CD8-positive, alpha-beta memory T cell (primary cell): ENCODE results near the gene SDSL. TPM values are rescaled to one million over a fixed set of nuclear protein-coding genes. Genes with fewer than 3 reads are reported as not detected.

Experiments used
- CTCF ChIA-PET: fragments of 350-600 bp; sonication (Branson Sonifier 250); formaldehyde crosslinking; loops from one replicate; lab custom pipeline; 2021; ENCODE audit warnings: antibody characterized with exemption; lab: Charles Lee
- POLR2A ChIA-PET: fragments of 350-600 bp; sonication (Branson Sonifier 250); formaldehyde crosslinking; loops from one replicate; lab custom pipeline; 2021; ENCODE audit warnings: antibody characterized with exemption; lab: Charles Lee
- DNase-seq, 5 donors: peaks; one replicate each; pipeline versions ENCODE4 v3.0.0 to v3.0.0-alpha.2; 2020 to 2022; ENCODE audit warnings: mixed read lengths in 1 of 5
- H3K27ac ChIP-seq: one replicate; pipeline ENCODE4 v1.7.0; 2013; ENCODE audit warnings: low read depth, mild to moderate bottlenecking, low read length, moderate library complexity
- H3K27me3 ChIP-seq: 2 replicates; pipeline ENCODE4 v1.7.0; 2013; ENCODE audit warnings: low read length, mild to moderate bottlenecking; ENCODE audit not compliant: insufficient read depth, poor library complexity, severe bottlenecking
- H3K36me3 ChIP-seq: 2 replicates; pipeline ENCODE4 v1.7.0; 2013; ENCODE audit warnings: mild to moderate bottlenecking, low read length, moderate library complexity; ENCODE audit not compliant: insufficient read depth
- H3K4me1 ChIP-seq: 2 replicates; pipeline ENCODE4 v1.7.0; 2013; ENCODE audit warnings: mild to moderate bottlenecking, low read length, moderate library complexity; ENCODE audit not compliant: insufficient read depth
- H3K4me3 ChIP-seq: 2 replicates; pipeline ENCODE4 v1.7.0; 2013; ENCODE audit warnings: mild to moderate bottlenecking, low read length
- H3K9me3 ChIP-seq: 2 replicates; pipeline ENCODE4 v1.7.0; 2013; ENCODE audit warnings: mild to moderate bottlenecking, low read length
- H3K27ac Mint-ChIP-seq, 8 donors: one replicate each; pipeline ENCODE4 v1.8.0; 2020 to 2021; ENCODE audit warnings: mixed read lengths in 8 of 8, mild to moderate bottlenecking in 6 of 8, inconsistent platforms in 3 of 8, moderate library complexity in 3 of 8
- H3K27me3 Mint-ChIP-seq, 2 donors: one replicate each; pipeline ENCODE4 v1.8.0; 2020 to 2021; ENCODE audit warnings: mixed read lengths in 2 of 2, mild to moderate bottlenecking in 1 of 2, moderate library complexity in 1 of 2
- H3K36me3 Mint-ChIP-seq, 3 donors: one replicate each; pipeline ENCODE4 v1.8.0; 2020 to 2021; ENCODE audit warnings: mixed read lengths in 3 of 3, inconsistent platforms in 1 of 3, mild to moderate bottlenecking in 1 of 3
- H3K4me1 Mint-ChIP-seq, 3 donors: one replicate each; pipeline ENCODE4 v1.8.0; 2020 to 2021; ENCODE audit warnings: mixed read lengths in 3 of 3, inconsistent platforms in 1 of 3, mild to moderate bottlenecking in 1 of 3
- H3K4me3 Mint-ChIP-seq, 7 donors: one replicate each; pipeline ENCODE4 v1.8.0; 2020 to 2021; ENCODE audit warnings: mixed read lengths in 7 of 7, mild to moderate bottlenecking in 6 of 7, moderate library complexity in 4 of 7, inconsistent platforms in 2 of 7
- H3K9me3 Mint-ChIP-seq, 5 donors: one replicate each; pipeline ENCODE4 v1.8.0; 2020 to 2022; ENCODE audit warnings: mixed read lengths in 5 of 5, mild to moderate bottlenecking in 3 of 5, moderate library complexity in 2 of 5, inconsistent platforms in 1 of 5
- polyA plus RNA-seq: library from polyadenylated mRNA; unstranded; fragments of 300-500 nt; fragmentation: Illumina TruSeq; gene quantifications from one replicate; pipeline ENCODE4 v1.2.3, GENCODE V29; 2021
- total RNA-seq, 2 experiments: library from RNA; stranded (reverse); gene quantifications; one replicate each; pipeline ENCODE4 v1.2.3, GENCODE V29; 2021

The SDSL gene
- total and polyA plus RNA-seq, 3 experiments from 2014 or later: 0.20 to 0.24 TPM; not detected in 1

DNA sequence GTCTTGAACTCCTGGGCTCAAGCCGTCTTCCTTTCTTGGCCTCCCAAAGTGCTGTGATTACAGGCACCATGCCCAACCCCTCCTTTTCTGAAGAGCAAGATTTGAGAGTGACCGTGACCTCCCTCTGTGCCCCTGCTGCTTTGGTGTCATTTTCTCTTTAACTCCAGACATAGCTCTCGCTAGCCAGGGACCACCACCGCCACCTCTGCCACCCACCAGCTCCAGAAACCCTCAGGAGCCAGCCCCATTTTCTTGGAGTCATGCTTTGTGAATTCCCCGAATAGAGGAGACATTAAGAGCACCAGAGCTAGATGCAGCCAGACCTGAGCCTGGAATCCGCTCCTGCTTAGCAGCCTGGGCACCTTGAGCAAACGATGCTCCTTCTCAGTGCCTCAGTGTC, 18.2 kb downstream of the SDSL start:
- Histone ChIP-seq H3K36me3 (no peaks in the 10 kb centered on the region), H3K27ac (no peak overlapping the region), H3K9me3 (no peaks in the 10 kb centered on the region), H3K4me3 (no peak overlapping the region), H3K4me1 (no peaks in the 10 kb centered on the region), H3K27me3 (no peaks in the 10 kb centered on the region)
- no peak overlapping the region for H3K4me3 Mint-ChIP-seq
- H3K27me3 Mint-ChIP-seq: peaks cover 12 to 25% of the 10 kb centered on the region in 2 donors
- CTCF ChIA-PET: no interaction called here
- POLR2A ChIA-PET: no interaction called here
- no peaks in the 10 kb centered on the region for H3K4me1 Mint-ChIP-seq
- no peaks in the 10 kb centered on the region for H3K36me3 Mint-ChIP-seq
- DNase-seq: no peak
- peaks cover 0 to 6% (median 0%) of the 10 kb centered on the region in 5 donors for H3K9me3 Mint-ChIP-seq
- H3K27ac Mint-ChIP-seq: no peak overlapping the region

DNA sequence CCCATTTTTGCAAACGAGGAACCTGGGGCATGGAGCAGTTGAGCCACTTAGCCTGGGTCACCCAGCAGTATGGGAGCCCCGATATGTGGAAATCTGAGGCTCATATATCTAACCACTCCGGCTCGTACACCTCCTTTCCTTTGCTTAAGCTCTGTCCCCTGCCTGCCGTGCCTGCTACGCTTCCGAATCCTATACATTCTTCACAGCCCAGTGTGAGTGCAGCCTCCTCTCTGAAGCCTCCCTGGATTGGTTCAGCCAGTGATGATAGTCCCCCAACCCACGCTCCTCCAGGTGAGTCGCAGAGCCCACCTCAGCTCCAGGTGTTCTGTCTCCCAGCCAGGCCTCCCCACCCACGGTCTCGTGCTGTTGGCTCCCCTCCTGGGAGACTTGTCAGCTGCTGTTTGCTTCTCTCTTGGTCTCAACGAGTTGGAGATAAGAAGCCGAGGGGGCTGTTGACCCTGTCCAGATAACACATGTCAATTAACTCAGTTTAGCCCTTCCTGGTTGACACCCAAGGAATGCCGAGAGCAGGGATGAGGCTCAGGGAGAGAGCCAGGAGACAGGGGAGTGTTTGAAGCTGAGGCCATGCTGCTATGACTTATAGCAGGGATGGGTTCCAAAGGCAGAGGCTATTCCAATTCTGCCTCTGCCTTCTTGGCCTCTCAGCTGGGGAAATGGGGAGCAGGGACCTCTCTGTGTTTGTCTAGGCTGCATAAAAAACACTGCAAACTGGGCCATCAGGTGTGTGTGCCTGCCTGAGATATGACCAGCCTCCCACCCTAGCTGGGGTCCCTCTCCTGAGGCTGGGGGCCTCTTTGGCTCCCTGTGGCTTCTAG, 19.0 kb downstream of the SDSL start:
- ChIA-PET CTCF (no interaction called here), POLR2A (no interaction called here)
- Histone ChIP-seq H3K9me3 (no peaks in the 10 kb centered on the region), H3K27me3 (no peaks in the 10 kb centered on the region), H3K27ac (no peak overlapping the region), H3K4me1 (no peaks in the 10 kb centered on the region), H3K36me3 (no peaks in the 10 kb centered on the region), H3K4me3 (no peak overlapping the region)
- no peak for DNase-seq
- no peaks in the 10 kb centered on the region for H3K4me1 Mint-ChIP-seq
- H3K27me3 Mint-ChIP-seq: peaks cover 17 to 31% of the 10 kb centered on the region in 2 donors
- no peak overlapping the region for H3K4me3 Mint-ChIP-seq
- no peaks in the 10 kb centered on the region for H3K36me3 Mint-ChIP-seq
- no peak overlapping the region for H3K27ac Mint-ChIP-seq
- peaks cover 0 to 6% (median 3%) of the 10 kb centered on the region in 5 donors for H3K9me3 Mint-ChIP-seq

DNA sequence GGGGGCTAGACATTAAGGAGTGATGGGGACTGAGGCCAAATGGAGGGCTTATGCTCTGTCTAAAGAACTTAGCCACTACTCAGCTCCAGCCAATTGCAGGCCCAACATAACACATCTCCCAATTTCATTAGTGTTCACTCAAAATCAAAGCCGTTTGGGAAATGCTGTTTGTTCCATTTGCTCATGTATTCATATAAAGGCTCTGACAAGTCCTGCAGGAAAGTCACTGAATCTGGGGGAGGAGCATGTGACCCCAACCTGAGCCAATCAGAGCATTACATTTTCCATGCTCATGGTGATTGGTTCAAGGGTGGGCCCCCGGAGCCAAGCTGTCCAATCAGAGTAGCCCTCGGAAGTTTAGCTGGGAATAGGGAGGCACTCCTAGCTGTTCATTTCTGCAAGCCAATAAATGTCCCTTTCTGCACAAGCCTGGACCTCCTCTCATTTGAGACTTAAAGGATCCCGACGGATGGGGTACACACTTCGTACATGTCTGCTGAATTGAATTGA, 20.9 kb downstream of the SDSL start:
- CTCF ChIA-PET: no interaction called here
- Mint-ChIP-seq H3K27ac (no peak overlapping the region), H3K36me3 (no peaks in the 10 kb centered on the region), H3K9me3 (peaks cover 0 to 8% (median 4%) of the 10 kb centered on the region in 5 donors), H3K27me3 (peaks cover 31 to 36% of the 10 kb centered on the region in 2 donors), H3K4me3 (no peak overlapping the region), H3K4me1 (no peaks in the 10 kb centered on the region)
- Histone ChIP-seq H3K4me1 (no peaks in the 10 kb centered on the region), H3K36me3 (no peaks in the 10 kb centered on the region), H3K27me3 (no peaks in the 10 kb centered on the region), H3K9me3 (no peaks in the 10 kb centered on the region), H3K4me3 (no peak overlapping the region), H3K27ac (no peak overlapping the region)
- POLR2A ChIA-PET: no interaction called here
- no peak for DNase-seq

DNA sequence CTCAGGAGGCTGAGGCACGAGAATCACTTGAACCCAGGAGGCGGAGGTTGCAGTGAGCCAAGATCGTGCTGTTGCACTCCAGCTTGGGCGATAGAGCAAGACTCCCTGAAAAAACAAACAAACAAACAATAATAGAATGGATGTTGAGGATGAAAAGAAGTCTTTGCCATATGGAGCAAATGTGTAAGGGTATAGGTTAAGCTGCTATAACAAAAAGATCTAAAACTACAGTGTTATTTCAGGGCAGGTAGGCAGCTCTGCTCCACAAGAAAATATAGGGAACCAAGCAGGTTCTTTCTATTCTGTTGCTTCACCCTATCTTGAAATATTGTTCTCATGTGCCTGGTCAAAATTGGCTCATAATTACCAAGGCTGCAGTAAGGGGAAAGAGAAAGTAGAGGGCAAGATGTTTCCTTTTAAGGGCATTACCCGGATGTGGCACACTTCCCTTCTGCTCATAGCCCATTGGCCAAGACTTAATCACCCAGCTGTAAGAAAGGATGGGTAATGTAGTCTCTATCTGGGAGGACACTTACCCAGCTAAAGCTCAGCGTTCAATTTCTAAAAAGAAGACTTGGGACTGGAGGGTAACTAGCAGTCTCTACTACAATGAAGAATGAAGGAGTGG, 23.5 kb downstream of the SDSL start:
- H3K9me3 ChIP-seq: no peaks in the 10 kb centered on the region
- no peaks in the 10 kb centered on the region for H3K36me3 ChIP-seq
- Mint-ChIP-seq H3K9me3 (peaks cover 0 to 8% (median 4%) of the 10 kb centered on the region in 5 donors), H3K27me3 (peaks cover 30 to 40% of the 10 kb centered on the region in 2 donors), H3K4me1 (no peaks in the 10 kb centered on the region), H3K36me3 (no peaks in the 10 kb centered on the region), H3K27ac (no peak overlapping the region), H3K4me3 (no peak overlapping the region)
- no peaks in the 10 kb centered on the region for H3K4me1 ChIP-seq
- ChIA-PET CTCF (interaction anchor here (1.4 kb wide), 1 partner anchor 11 kb away, joined by 3 read pairs; no protein-coding TSS in a partner anchor), POLR2A (no interaction called here)
- H3K27me3 ChIP-seq: no peaks in the 10 kb centered on the region
- no peak overlapping the region for H3K27ac ChIP-seq
- no peak for DNase-seq
- H3K4me3 ChIP-seq: no peak overlapping the region

DNA sequence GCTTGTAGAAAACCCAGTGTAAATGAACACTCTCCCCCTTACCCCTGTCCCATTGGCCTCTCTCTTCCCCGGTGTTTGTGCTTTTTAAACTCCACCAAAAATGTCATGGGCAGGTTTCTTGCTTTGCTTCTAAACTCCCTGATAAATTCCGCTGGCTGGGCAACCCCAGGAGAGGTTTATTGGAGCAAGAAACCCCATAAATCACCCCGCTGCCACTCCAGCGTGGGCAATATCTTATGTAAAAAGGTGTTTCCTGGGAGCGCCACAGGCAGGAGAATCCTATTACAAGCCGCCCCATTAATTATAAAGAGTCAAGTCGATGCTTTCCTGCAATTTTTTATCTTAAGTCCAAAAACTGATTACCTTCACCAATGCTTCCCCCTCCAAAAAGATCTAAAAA, 26.7 kb downstream of the SDSL start:
- H3K9me3 Mint-ChIP-seq: peaks cover 0 to 8% (median 4%) of the 10 kb centered on the region in 5 donors
- H3K27ac Mint-ChIP-seq: no peak overlapping the region
- H3K36me3 Mint-ChIP-seq: no peaks in the 10 kb centered on the region
- H3K27me3 Mint-ChIP-seq: peaks cover 20 to 39% of the 10 kb centered on the region in 2 donors
- Histone ChIP-seq H3K9me3 (no peaks in the 10 kb centered on the region), H3K36me3 (no peaks in the 10 kb centered on the region), H3K27ac (no peak overlapping the region), H3K4me3 (no peak overlapping the region), H3K4me1 (no peaks in the 10 kb centered on the region), H3K27me3 (no peaks in the 10 kb centered on the region)
- POLR2A ChIA-PET: no interaction called here
- CTCF ChIA-PET: no interaction called here
- H3K4me1 Mint-ChIP-seq: no peaks in the 10 kb centered on the region
- no peak overlapping the region for H3K4me3 Mint-ChIP-seq
- DNase-seq: no peak

DNA sequence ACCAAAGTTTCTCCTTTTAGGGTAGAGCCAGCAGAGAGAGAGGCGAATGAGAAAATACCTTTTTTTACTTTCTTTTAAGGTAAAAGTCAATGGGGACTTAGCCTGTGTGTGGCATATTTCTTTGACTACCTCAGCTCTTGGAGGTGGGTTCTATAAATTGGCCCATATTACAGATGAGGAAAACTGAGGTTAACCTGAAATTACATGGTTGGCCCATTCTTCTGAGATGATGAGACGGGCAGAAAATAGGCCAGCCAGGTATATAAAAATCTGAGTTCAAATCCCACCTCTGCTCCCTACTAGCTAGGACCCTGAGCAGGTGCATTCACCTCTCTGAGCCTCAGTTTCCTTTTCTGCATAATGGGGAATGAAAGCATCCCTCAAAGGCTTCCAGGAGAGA, 27.1 kb downstream of the SDSL start:
- Mint-ChIP-seq H3K4me1 (no peaks in the 10 kb centered on the region), H3K9me3 (peaks cover 0 to 8% (median 4%) of the 10 kb centered on the region in 5 donors), H3K4me3 (no peak overlapping the region), H3K36me3 (no peaks in the 10 kb centered on the region), H3K27ac (no peak overlapping the region), H3K27me3 (peaks cover 16 to 39% of the 10 kb centered on the region in 2 donors)
- H3K36me3 ChIP-seq: no peaks in the 10 kb centered on the region
- ChIA-PET CTCF (no interaction called here), POLR2A (no interaction called here)
- DNase-seq: no peak
- H3K4me3 ChIP-seq: no peak overlapping the region
- no peaks in the 10 kb centered on the region for H3K27me3 ChIP-seq
- no peaks in the 10 kb centered on the region for H3K9me3 ChIP-seq
- H3K27ac ChIP-seq: no peak overlapping the region
- H3K4me1 ChIP-seq: no peaks in the 10 kb centered on the region

DNA sequence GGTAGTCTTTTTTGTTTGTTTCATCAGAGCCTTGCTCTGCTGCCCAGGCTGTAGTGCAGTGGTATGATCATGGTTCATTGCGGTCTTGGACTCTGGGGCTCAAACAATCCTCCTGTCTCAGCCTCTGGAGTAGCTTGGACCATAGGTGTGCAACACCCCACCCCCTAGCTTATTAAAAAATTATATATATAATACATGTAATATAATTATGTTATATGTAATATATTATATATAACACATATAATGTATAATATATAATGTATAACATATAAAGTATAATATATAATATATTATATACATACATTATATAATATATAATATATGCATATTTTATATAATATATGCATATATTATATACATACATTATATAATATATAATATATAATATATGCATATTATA, 27.7 kb downstream of the SDSL start:
- CTCF ChIA-PET: no interaction called here
- POLR2A ChIA-PET: no interaction called here
- Histone ChIP-seq H3K36me3 (no peaks in the 10 kb centered on the region), H3K27me3 (no peaks in the 10 kb centered on the region), H3K27ac (no peak overlapping the region), H3K9me3 (no peaks in the 10 kb centered on the region), H3K4me1 (no peaks in the 10 kb centered on the region), H3K4me3 (no peak overlapping the region)
- no peak overlapping the region for H3K4me3 Mint-ChIP-seq
- DNase-seq: no peak
- no peaks in the 10 kb centered on the region for H3K4me1 Mint-ChIP-seq
- peaks cover 0 to 7% (median 4%) of the 10 kb centered on the region in 5 donors for H3K9me3 Mint-ChIP-seq
- H3K27ac Mint-ChIP-seq: no peak overlapping the region
- H3K27me3 Mint-ChIP-seq: peaks cover 15 to 38% of the 10 kb centered on the region in 2 donors
- H3K36me3 Mint-ChIP-seq: no peaks in the 10 kb centered on the region

DNA sequence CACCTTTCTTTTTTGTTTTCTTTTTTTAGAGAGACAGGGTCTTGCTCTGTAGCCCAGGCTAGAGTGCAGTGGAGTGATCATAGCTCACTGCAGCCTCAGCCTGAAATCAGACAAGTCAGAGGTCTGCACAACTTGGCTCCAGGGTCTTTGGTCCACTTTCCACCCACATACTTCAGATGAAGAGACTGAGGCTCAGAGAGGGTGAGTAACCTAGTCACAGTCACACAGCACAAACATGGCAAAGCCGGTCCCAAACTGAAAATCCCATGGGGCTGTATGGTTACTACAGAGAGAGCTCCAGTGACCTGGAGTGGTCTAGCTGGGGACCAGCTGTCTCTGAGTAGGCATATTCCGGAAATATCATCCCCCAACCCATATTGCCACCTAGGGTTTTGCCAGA, 30.3 kb downstream of the SDSL start:
- no peak for DNase-seq
- Mint-ChIP-seq H3K36me3 (no peaks in the 10 kb centered on the region), H3K27me3 (peaks cover 4 to 30% of the 10 kb centered on the region in 2 donors), H3K4me1 (no peaks in the 10 kb centered on the region), H3K4me3 (no peak overlapping the region), H3K9me3 (no peaks in the 10 kb centered on the region), H3K27ac (no peak overlapping the region)
- Histone ChIP-seq H3K36me3 (no peaks in the 10 kb centered on the region), H3K9me3 (no peaks in the 10 kb centered on the region), H3K4me1 (no peaks in the 10 kb centered on the region), H3K27ac (no peak overlapping the region), H3K27me3 (peaks cover 6% of the 10 kb centered on the region), H3K4me3 (no peak overlapping the region)
- POLR2A ChIA-PET: no interaction called here
- CTCF ChIA-PET: interaction anchor here (2.0 kb wide), 1 partner anchor 10 kb away, joined by 5 read pairs; no protein-coding TSS in a partner anchor
